ENCODE measurements around the gene ST8SIA6. TPM values are rescaled to one million over a fixed set of nuclear protein-coding genes. Genes with fewer than 3 reads are reported as not detected.

The ST8SIA6 gene
- total and polyA plus RNA-seq, 4 donors, result 0.43 to 22.0 (median 2.9) TPM

DNA sequence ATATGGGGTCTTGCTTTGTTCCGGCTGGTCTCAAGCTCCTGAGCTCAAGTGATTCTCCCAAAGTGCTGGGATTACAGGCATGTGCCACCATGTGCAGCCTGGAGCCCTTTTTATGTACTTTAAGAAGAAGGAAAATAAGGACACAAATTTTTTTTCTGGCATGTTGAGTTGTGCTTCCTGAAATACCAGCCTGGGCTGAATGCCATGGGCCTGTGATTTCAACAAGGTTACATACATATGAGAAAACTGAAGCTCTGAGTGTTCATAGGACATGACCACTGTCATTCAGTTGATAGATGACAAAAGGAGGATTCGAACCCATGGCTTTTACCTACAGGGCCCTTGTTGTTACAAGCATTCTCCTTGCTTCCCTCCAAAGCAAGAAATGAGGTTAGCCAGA is 36.1 kb downstream of the ST8SIA6 start:
- DNase-seq (no peak), ATAC-seq (ENCODE audit: insufficient read depth, low FRiP score) (no peak)
- Histone ChIP-seq H3K4me3 (no peak overlapping the region), H3K27me3 (ENCODE audit: control insufficient read depth in 3 of 3, insufficient read depth in 3 of 3, low read length in 2 of 3) (no peaks in the 10 kb centered on the region), H3K9me3 (ENCODE audit: control insufficient read depth in 4 of 4, insufficient read depth in 3 of 4, low read length in 3 of 4) (peaks cover 0 to 3% (median 0%) of the 10 kb centered on the region in 4 donors), H3K36me3 (ENCODE audit: control insufficient read depth in 4 of 4, insufficient read depth in 4 of 4, low read length in 4 of 4) (no peaks in the 10 kb centered on the region), H3K9ac (ENCODE audit: insufficient read depth in 1 of 2, low read length in 2 of 2) (no peak overlapping the region), H3K27ac (ENCODE audit: low read depth in 1 of 2, low read length in 1 of 2) (no peak overlapping the region), H3K4me1 (ENCODE audit: control insufficient read depth in 5 of 5, insufficient read depth in 5 of 5, low read length in 5 of 5) (no peaks in the 10 kb centered on the region)
- WGBS, 2 donors, result 44 to 70% methylated on average over 2 of the region's 2 CpGs
- TF ChIP-seq, protein P1, sequence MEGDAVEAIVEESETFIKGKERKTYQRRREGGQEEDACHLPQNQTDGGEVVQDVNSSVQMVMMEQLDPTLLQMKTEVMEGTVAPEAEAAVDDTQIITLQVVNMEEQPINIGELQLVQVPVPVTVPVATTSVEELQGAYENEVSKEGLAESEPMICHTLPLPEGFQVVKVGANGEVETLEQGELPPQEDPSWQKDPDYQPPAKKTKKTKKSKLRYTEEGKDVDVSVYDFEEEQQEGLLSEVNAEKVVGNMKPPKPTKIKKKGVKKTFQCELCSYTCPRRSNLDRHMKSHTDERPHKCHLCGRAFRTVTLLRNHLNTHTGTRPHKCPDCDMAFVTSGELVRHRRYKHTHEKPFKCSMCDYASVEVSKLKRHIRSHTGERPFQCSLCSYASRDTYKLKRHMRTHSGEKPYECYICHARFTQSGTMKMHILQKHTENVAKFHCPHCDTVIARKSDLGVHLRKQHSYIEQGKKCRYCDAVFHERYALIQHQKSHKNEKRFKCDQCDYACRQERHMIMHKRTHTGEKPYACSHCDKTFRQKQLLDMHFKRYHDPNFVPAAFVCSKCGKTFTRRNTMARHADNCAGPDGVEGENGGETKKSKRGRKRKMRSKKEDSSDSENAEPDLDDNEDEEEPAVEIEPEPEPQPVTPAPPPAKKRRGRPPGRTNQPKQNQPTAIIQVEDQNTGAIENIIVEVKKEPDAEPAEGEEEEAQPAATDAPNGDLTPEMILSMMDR (IDR thresholded peaks at IDR 0.05; ENCODE audit: control extremely low read depth, extremely low read depth), result no peak

GRCh38 chr10:17416442-17417211 is 37.8 kb downstream of the ST8SIA6 start:
- WGBS, 2 donors, result 87 to 90% methylated on average over 8 of the region's 8 CpGs
- no peak overlapping the region for H3K4me3 ChIP-seq

GRCh38 chr10:17415046-17415658 is 39.2 kb downstream of the ST8SIA6 start:
- no peak overlapping the region for H3K9ac ChIP-seq (ENCODE audit: insufficient read depth in 1 of 2, low read length in 2 of 2)
- no peaks in the 10 kb centered on the region for H3K4me1 ChIP-seq (ENCODE audit: control insufficient read depth in 5 of 5, insufficient read depth in 5 of 5, low read length in 5 of 5)
- no peak for DNase-seq
- H3K4me3 ChIP-seq, result no peak overlapping the region
- no peaks in the 10 kb centered on the region for H3K36me3 ChIP-seq (ENCODE audit: control insufficient read depth in 4 of 4, insufficient read depth in 4 of 4, low read length in 4 of 4)
- TF ChIP-seq, protein P1 (IDR thresholded peaks at IDR 0.05; ENCODE audit: control extremely low read depth, extremely low read depth), result no peak
- H3K27ac ChIP-seq (ENCODE audit: low read depth in 1 of 2, low read length in 1 of 2), result no peak overlapping the region
- H3K27me3 ChIP-seq (ENCODE audit: control insufficient read depth in 3 of 3, insufficient read depth in 3 of 3, low read length in 2 of 3), result no peaks in the 10 kb centered on the region
- H3K9me3 ChIP-seq (ENCODE audit: control insufficient read depth in 4 of 4, insufficient read depth in 3 of 4, low read length in 3 of 4), result peaks cover 0 to 3% (median 0%) of the 10 kb centered on the region in 4 donors
- ATAC-seq (ENCODE audit: insufficient read depth, low FRiP score), result no peak
- WGBS, 2 donors, result 84 to 91% methylated on average over 3 of the region's 3 CpGs

More at GRCh38 chr10:17416442-17417211, 37.8 kb downstream of the ST8SIA6 start:
- H3K4me1 ChIP-seq (ENCODE audit: control insufficient read depth in 5 of 5, insufficient read depth in 5 of 5, low read length in 5 of 5), result no peaks in the 10 kb centered on the region
- no peaks in the 10 kb centered on the region for H3K27me3 ChIP-seq (ENCODE audit: control insufficient read depth in 3 of 3, insufficient read depth in 3 of 3, low read length in 2 of 3)
- H3K36me3 ChIP-seq (ENCODE audit: control insufficient read depth in 4 of 4, insufficient read depth in 4 of 4, low read length in 4 of 4), result no peaks in the 10 kb centered on the region
- TF ChIP-seq, protein P1 (IDR thresholded peaks at IDR 0.05; ENCODE audit: control extremely low read depth, extremely low read depth), result no peak
- peaks cover 0 to 3% (median 0%) of the 10 kb centered on the region in 4 donors for H3K9me3 ChIP-seq (ENCODE audit: control insufficient read depth in 4 of 4, insufficient read depth in 3 of 4, low read length in 3 of 4)
- ATAC-seq (ENCODE audit: insufficient read depth, low FRiP score), result no peak
- no peak overlapping the region for H3K9ac ChIP-seq (ENCODE audit: insufficient read depth in 1 of 2, low read length in 2 of 2)
- no peak for DNase-seq
- no peak overlapping the region for H3K27ac ChIP-seq (ENCODE audit: low read depth in 1 of 2, low read length in 1 of 2)
